AG10803 (cell line): ENCODE measurements around the gene SMYD1.

Experiments used
- DNase-seq: peaks from one replicate; pipeline ENCODE4 v3.0.0; 2010; ENCODE audit warnings: low read depth
- H3K4me3 ChIP-seq: 2 replicates; pipeline ENCODE4 v1.5.1; 2011; ENCODE audit warnings: mild to moderate bottlenecking, low read length, control low read depth
- CTCF ChIP-seq: conservative IDR thresholded peaks from 2 replicates; pipeline ENCODE4 v1.5.1; 2011; ENCODE audit warnings: mild to moderate bottlenecking, low read length, control low read depth, inconsistent platforms

Gene SMYD1

GRCh38 chr2:88091943-88092342 is 24.3 kb downstream of the SMYD1 start:
- no peak overlapping the region for H3K4me3 ChIP-seq
- no peak for TF ChIP-seq CTCF
- no peak for DNase-seq

GRCh38 chr2:88092773-88093172 is 25.1 kb downstream of the SMYD1 start:
- no peak for DNase-seq
- no peak for TF ChIP-seq CTCF
- H3K4me3 ChIP-seq: no peak overlapping the region

- H3K4me3 ChIP-seq: no peak overlapping the region
- TF ChIP-seq CTCF: no peak
- no peak for DNase-seq
Observed at GRCh38 chr2:88095022-88095421, 27.4 kb downstream of the SMYD1 start.

- no peak overlapping the region for H3K4me3 ChIP-seq
- TF ChIP-seq CTCF: no peak
- no peak for DNase-seq
Observed at GRCh38 chr2:88096708-88097107, 29.1 kb downstream of the SMYD1 start.

GRCh38 chr2:88097192-88097591 is 29.6 kb downstream of the SMYD1 start:
- DNase-seq: no peak
- no peak overlapping the region for H3K4me3 ChIP-seq
- no peak for TF ChIP-seq CTCF

GRCh38 chr2:88097891-88098557 is 30.4 kb downstream of the SMYD1 start:
- TF ChIP-seq CTCF: no peak
- H3K4me3 ChIP-seq: no peak overlapping the region
- no peak for DNase-seq

GRCh38 chr2:88098558-88098900 is 30.9 kb downstream of the SMYD1 start:
- no peak overlapping the region for H3K4me3 ChIP-seq
- DNase-seq: no peak
- TF ChIP-seq CTCF: no peak
